GM12878 (cell line): ENCODE data around the gene SORCS2.

ENCODE experiments used
- ATF3 ChIP-seq: IDR thresholded peaks from 2 replicates; pipeline ENCODE4 v1.6.1; 2011; ENCODE audit warnings: low read depth, mild to moderate bottlenecking, low read length, moderate library complexity, borderline replicate concordance; ENCODE audit errors: extremely low read depth
- CTCF ChIP-seq, 3 experiments: IDR thresholded peaks in 2 of 3; conservative IDR thresholded peaks in 1 of 3; 2 replicates each; pipeline ENCODE4 v1.5.1; 2011; ENCODE audit warnings: low read depth in 3 of 3, low read length in 3 of 3, mild to moderate bottlenecking in 3 of 3, control low read depth in 2 of 3, moderate library complexity in 2 of 3, inconsistent platforms in 1 of 3, mixed read lengths in 1 of 3; ENCODE audit not compliant: control insufficient read depth in 2 of 3, insufficient read depth in 1 of 3; ENCODE audit errors: extremely low read depth in 1 of 3
- E4F1 ChIP-seq: fragments of 450-650 bp; IDR thresholded peaks from 2 replicates; pipeline ENCODE4 v1.6.1; 2018; ENCODE audit warnings: borderline replicate concordance, mild to moderate bottlenecking; ENCODE audit not compliant: partially characterized antibody
- FOXM1 ChIP-seq: IDR thresholded peaks from 2 replicates; pipeline ENCODE4 v1.6.1; 2012; ENCODE audit warnings: low read depth, mild to moderate bottlenecking, inconsistent platforms, low read length, moderate library complexity
- IRF4 ChIP-seq: IDR thresholded peaks from 2 replicates; pipeline ENCODE4 v1.6.1; 2011; ENCODE audit warnings: low read depth, low read length
- JUNB ChIP-seq: IDR thresholded peaks from 2 replicates; pipeline ENCODE4 v1.6.1; 2016; ENCODE audit warnings: antibody characterized with exemption, mild to moderate bottlenecking
- PAX5 ChIP-seq: IDR thresholded peaks from 2 replicates; pipeline ENCODE4 v1.6.1; 2011; ENCODE audit warnings: low read depth, low read length, borderline replicate concordance
- POLR2AphosphoS5 ChIP-seq: IDR thresholded peaks from 2 replicates; pipeline ENCODE4 v1.6.1; 2011; ENCODE audit warnings: mild to moderate bottlenecking, low read length, inconsistent platforms
- RAD21 ChIP-seq: IDR thresholded peaks from 2 replicates; pipeline ENCODE4 v1.6.1; 2011; ENCODE audit warnings: mild to moderate bottlenecking, low read depth, low read length, moderate library complexity; ENCODE audit not compliant: insufficient read depth
- SMARCA5 ChIP-seq: fragments of 450-650 bp; IDR thresholded peaks from 2 replicates; pipeline ENCODE4 v1.6.1; 2017; ENCODE audit warnings: mild to moderate bottlenecking

- TF ChIP-seq CTCF (IDR thresholded peaks at IDR 0.05 in 2 of 3, conservative IDR thresholded peaks at IDR 0.05 in 1 of 3; ENCODE audit: control insufficient read depth in 2 of 3, extremely low read depth in 1 of 3, insufficient read depth in 1 of 3, low read depth in 3 of 3, low read length in 3 of 3) (no peak), PAX5 (no peak), FOXM1 (no peak), IRF4 (no peak), E4F1 (no peak), RAD21 (no peak), POLR2AphosphoS5 (no peak), SMARCA5 (no peak), JUNB (no peak), ATF3 (no peak)
Measured at GRCh38 chr4:7778510-7779431, 586.4 kb downstream of the SORCS2 start.
